ENCODE data around the gene ZAP70.

Gene ZAP70

DNA sequence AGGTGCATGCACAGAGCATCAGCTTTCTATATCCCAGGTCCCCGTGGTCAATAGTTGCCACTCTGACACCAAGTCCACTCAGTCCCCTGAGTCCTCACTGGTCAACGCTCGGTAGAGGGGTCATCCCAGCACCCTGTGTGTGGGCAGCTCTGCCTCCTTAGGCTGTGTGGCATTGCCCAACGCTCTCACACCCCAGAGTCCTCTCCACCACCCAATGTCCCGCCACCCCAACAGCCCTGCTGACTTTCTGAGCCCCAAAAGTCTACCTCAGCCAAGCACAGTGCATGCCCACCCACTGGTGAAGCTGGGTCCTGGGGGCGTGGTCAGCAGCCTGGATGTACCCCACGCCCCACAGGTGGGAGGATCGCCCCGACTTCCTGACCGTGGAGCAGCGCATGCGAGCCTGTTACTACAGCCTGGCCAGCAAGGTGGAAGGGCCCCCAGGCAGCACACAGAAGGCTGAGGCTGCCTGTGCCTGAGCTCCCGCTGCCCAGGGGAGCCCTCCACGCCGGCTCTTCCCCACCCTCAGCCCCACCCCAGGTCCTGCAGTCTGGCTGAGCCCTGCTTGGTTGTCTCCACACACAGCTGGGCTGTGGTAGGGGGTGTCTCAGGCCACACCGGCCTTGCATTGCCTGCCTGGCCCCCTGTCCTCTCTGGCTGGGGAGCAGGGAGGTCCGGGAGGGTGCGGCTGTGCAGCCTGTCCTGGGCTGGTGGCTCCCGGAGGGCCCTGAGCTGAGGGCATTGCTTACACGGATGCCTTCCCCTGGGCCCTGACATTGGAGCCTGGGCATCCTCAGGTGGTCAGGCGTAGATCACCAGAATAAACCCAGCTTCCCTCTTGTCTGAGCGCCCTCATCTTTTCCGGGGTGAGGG lies 25.9 kb downstream of the ZAP70 start:
- H2AFZ ChIP-seq (ENCODE audit: low read length), result no peak overlapping the region
- peaks cover 13% of the 10 kb centered on the region for H3K4me1 ChIP-seq (ENCODE audit: insufficient read depth, low read length, poor library complexity, severe bottlenecking)
- H3K79me2 ChIP-seq (ENCODE audit: insufficient read depth, low read length), result no peaks in the 10 kb centered on the region
- H3K27me3 ChIP-seq (ENCODE audit: insufficient read depth, low read length, poor library complexity, severe bottlenecking), result no peaks in the 10 kb centered on the region
- no peaks in the 10 kb centered on the region for H3K9me2 ChIP-seq (replicated peaks; ENCODE audit: low read depth, low read length)
- peaks cover 48% of the 10 kb centered on the region; the same call in 1 of the 2 replicates for H3K36me3 ChIP-seq (ENCODE audit: insufficient read depth, low read length)
- H3K4me2 ChIP-seq (ENCODE audit: low read depth, low read length, poor library complexity, severe bottlenecking), result no peak overlapping the region
- peaks cover 4% of the 10 kb centered on the region for H4K20me1 ChIP-seq (ENCODE audit: insufficient read depth, low read length, poor library complexity, severe bottlenecking)
- TF ChIP-seq, protein P1, sequence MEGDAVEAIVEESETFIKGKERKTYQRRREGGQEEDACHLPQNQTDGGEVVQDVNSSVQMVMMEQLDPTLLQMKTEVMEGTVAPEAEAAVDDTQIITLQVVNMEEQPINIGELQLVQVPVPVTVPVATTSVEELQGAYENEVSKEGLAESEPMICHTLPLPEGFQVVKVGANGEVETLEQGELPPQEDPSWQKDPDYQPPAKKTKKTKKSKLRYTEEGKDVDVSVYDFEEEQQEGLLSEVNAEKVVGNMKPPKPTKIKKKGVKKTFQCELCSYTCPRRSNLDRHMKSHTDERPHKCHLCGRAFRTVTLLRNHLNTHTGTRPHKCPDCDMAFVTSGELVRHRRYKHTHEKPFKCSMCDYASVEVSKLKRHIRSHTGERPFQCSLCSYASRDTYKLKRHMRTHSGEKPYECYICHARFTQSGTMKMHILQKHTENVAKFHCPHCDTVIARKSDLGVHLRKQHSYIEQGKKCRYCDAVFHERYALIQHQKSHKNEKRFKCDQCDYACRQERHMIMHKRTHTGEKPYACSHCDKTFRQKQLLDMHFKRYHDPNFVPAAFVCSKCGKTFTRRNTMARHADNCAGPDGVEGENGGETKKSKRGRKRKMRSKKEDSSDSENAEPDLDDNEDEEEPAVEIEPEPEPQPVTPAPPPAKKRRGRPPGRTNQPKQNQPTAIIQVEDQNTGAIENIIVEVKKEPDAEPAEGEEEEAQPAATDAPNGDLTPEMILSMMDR (conservative IDR thresholded peaks at IDR 0.05; ENCODE audit: low read length), result no peak
- H3K4me3 ChIP-seq (ENCODE audit: low read length, poor library complexity, severe bottlenecking), result no peak overlapping the region
- no peaks in the 10 kb centered on the region for H3K9me3 ChIP-seq (ENCODE audit: insufficient read depth, low read depth, low read length)
- no peaks in the 10 kb centered on the region for H3F3A ChIP-seq (ENCODE audit: low read depth)
- no peak overlapping the region for H3K9ac ChIP-seq (ENCODE audit: low read depth, low read length, poor library complexity, severe bottlenecking)

DNA sequence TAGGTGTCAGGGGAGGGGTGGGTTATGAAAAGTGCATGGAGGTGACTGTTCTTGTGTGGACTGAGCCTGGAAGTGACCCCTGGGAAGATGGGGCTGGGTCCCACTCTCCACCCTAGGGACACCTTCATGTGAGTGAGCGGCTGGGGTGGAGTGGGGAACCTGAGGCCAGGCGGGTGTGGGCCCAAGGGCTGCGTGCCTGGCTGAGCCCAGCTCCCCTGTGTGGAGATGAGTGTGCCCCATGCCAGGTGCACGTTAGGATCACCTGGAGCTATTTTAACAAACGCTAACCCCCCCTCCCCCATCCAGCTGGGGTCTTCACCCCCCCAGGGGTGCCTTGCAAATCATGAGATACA lies 26.5 kb downstream of the ZAP70 start:
- Histone ChIP-seq H3K79me2 (ENCODE audit: insufficient read depth, low read length) (no peaks in the 10 kb centered on the region), H3K9me3 (ENCODE audit: insufficient read depth, low read depth, low read length) (no peaks in the 10 kb centered on the region), H3K4me2 (ENCODE audit: low read depth, low read length, poor library complexity, severe bottlenecking) (no peak overlapping the region), H3F3A (ENCODE audit: low read depth) (no peaks in the 10 kb centered on the region), H3K4me3 (ENCODE audit: low read length, poor library complexity, severe bottlenecking) (no peak overlapping the region), H2AFZ (ENCODE audit: low read length) (no peak overlapping the region), H3K9me2 (replicated peaks; ENCODE audit: low read depth, low read length) (no peaks in the 10 kb centered on the region), H3K4me1 (ENCODE audit: insufficient read depth, low read length, poor library complexity, severe bottlenecking) (peaks cover 13% of the 10 kb centered on the region), H3K27me3 (ENCODE audit: insufficient read depth, low read length, poor library complexity, severe bottlenecking) (no peaks in the 10 kb centered on the region), H3K9ac (ENCODE audit: low read depth, low read length, poor library complexity, severe bottlenecking) (no peak overlapping the region), H4K20me1 (ENCODE audit: insufficient read depth, low read length, poor library complexity, severe bottlenecking) (no peaks in the 10 kb centered on the region), H3K36me3 (ENCODE audit: insufficient read depth, low read length) (peaks cover 42% of the 10 kb centered on the region; the same call in 1 of the 2 replicates)
- TF ChIP-seq, protein P1 (conservative IDR thresholded peaks at IDR 0.05; ENCODE audit: low read length), result no peak
- no peak for TF ChIP-seq EZH2phosphoT487 (IDR thresholded peaks at IDR 0.05; ENCODE audit: borderline replicate concordance)

DNA sequence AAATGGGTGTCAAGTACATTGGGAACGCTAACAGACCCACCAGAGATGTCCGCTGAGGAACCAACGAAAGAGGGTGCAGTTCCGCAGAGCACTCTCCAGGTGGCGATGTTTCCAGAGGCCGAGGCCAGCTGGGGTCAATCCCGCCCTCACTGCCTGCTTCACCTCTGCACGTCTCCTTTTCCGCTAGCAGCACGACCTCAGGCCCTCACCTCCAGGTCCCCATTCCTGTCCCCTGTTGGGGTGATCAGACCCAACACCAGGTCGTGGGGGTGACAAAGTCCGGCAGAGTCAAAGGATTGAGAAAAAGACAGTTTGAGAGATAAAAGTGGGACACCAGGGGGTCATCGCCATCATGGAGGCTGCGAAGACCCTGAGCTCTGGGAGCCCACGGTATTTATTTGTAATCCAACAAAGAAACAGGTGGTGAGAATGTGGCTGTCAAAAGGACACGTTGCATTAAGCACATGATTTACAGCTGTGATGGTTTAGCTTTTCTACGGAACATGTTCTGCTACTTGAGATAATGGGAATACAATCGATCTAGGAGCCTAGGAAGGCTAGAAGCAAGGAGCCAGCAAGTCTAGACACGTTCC lies 27.3 kb downstream of the ZAP70 start:
- no peak overlapping the region for H3K4me2 ChIP-seq (ENCODE audit: low read depth, low read length, poor library complexity, severe bottlenecking)
- H2AFZ ChIP-seq (ENCODE audit: low read length), result no peak overlapping the region
- no peak for TF ChIP-seq EZH2phosphoT487 (IDR thresholded peaks at IDR 0.05; ENCODE audit: borderline replicate concordance)
- TF ChIP-seq, protein P1 (conservative IDR thresholded peaks at IDR 0.05; ENCODE audit: low read length), result peak; percentile 79

More for the DNA sequence above, 27.3 kb downstream of the ZAP70 start:
- Histone ChIP-seq H3K4me1 (ENCODE audit: insufficient read depth, low read length, poor library complexity, severe bottlenecking) (peaks cover 20% of the 10 kb centered on the region), H3K4me3 (ENCODE audit: low read length, poor library complexity, severe bottlenecking) (no peak overlapping the region), H3K27me3 (ENCODE audit: insufficient read depth, low read length, poor library complexity, severe bottlenecking) (no peaks in the 10 kb centered on the region), H3F3A (ENCODE audit: low read depth) (no peaks in the 10 kb centered on the region), H3K36me3 (ENCODE audit: insufficient read depth, low read length) (peaks cover 34% of the 10 kb centered on the region; the same call in 1 of the 2 replicates), H3K79me2 (ENCODE audit: insufficient read depth, low read length) (no peaks in the 10 kb centered on the region), H3K9me2 (replicated peaks; ENCODE audit: low read depth, low read length) (no peaks in the 10 kb centered on the region), H4K20me1 (ENCODE audit: insufficient read depth, low read length, poor library complexity, severe bottlenecking) (no peaks in the 10 kb centered on the region), H3K9me3 (ENCODE audit: insufficient read depth, low read depth, low read length) (no peaks in the 10 kb centered on the region), H3K9ac (ENCODE audit: low read depth, low read length, poor library complexity, severe bottlenecking) (no peak overlapping the region)

All from Loucy (cell line).